Measurements from ENCODE around the gene CRACDL. TPM values are rescaled to one million over a fixed set of nuclear protein-coding genes. Genes with fewer than 3 reads are reported as not detected.

Gene CRACDL
- total RNA-seq, 1 donor, result not detected

- no peak for DNase-seq (ENCODE audit: insufficient read length, low spot score, missing footprints)
- TF ChIP-seq CTCF (IDR thresholded peaks at IDR 0.05; ENCODE audit: extremely low read depth, low read depth, low read length), result no peak
These were observed 114.3 kb downstream of the CRACDL start for GRCh38 chr2:98821629-98822135.

GRCh38 chr2:98819231-98819766, 116.7 kb downstream of the CRACDL start:
- TF ChIP-seq CTCF (IDR thresholded peaks at IDR 0.05; ENCODE audit: extremely low read depth, low read depth, low read length), result no peak
- Histone ChIP-seq H3K79me2 (ENCODE audit: insufficient read depth, low read length) (no peaks in the 10 kb centered on the region), H3K27me3 (ENCODE audit: insufficient read depth, low read length) (peaks cover 26% of the 10 kb centered on the region), H2AFZ (ENCODE audit: low read length) (no peak overlapping the region), H3K9me3 (ENCODE audit: low read depth, low read length) (no peaks in the 10 kb centered on the region), H3K36me3 (ENCODE audit: insufficient read depth, low read length) (no peaks in the 10 kb centered on the region), H4K20me1 (ENCODE audit: insufficient read depth, low read length) (no peaks in the 10 kb centered on the region), H3K27ac (ENCODE audit: low read depth, low read length) (no peak overlapping the region), H3K4me3 (ENCODE audit: insufficient read depth, low read length) (no peak overlapping the region), H3K4me1 (ENCODE audit: insufficient read depth, low read length) (no peaks in the 10 kb centered on the region), H3K4me2 (ENCODE audit: insufficient read depth, low read length) (no peak overlapping the region)
- DNase-seq (ENCODE audit: insufficient read length, low spot score, missing footprints), result no peak

More at GRCh38 chr2:98821629-98822135, 114.3 kb downstream of the CRACDL start:
- H4K20me1 ChIP-seq (ENCODE audit: insufficient read depth, low read length), result no peaks in the 10 kb centered on the region
- no peaks in the 10 kb centered on the region for H3K79me2 ChIP-seq (ENCODE audit: insufficient read depth, low read length)
- H2AFZ ChIP-seq (ENCODE audit: low read length), result no peak overlapping the region
- H3K4me3 ChIP-seq (ENCODE audit: insufficient read depth, low read length), result no peak overlapping the region
- H3K27me3 ChIP-seq (ENCODE audit: insufficient read depth, low read length), result peaks cover 39% of the 10 kb centered on the region
- no peak overlapping the region for H3K27ac ChIP-seq (ENCODE audit: low read depth, low read length)
- H3K4me2 ChIP-seq (ENCODE audit: insufficient read depth, low read length), result no peak overlapping the region
- no peaks in the 10 kb centered on the region for H3K9me3 ChIP-seq (ENCODE audit: low read depth, low read length)
- H3K36me3 ChIP-seq (ENCODE audit: insufficient read depth, low read length), result no peaks in the 10 kb centered on the region
- no peaks in the 10 kb centered on the region for H3K4me1 ChIP-seq (ENCODE audit: insufficient read depth, low read length)

- H3K27me3 ChIP-seq (ENCODE audit: insufficient read depth, low read length), result peaks cover 16% of the 10 kb centered on the region
These were observed 117.9 kb downstream of the CRACDL start for GRCh38 chr2:98818164-98818563.

More at GRCh38 chr2:98818164-98818563, 117.9 kb downstream of the CRACDL start:
- no peak overlapping the region for H2AFZ ChIP-seq (ENCODE audit: low read length)
- no peaks in the 10 kb centered on the region for H3K79me2 ChIP-seq (ENCODE audit: insufficient read depth, low read length)
- TF ChIP-seq CTCF (IDR thresholded peaks at IDR 0.05; ENCODE audit: extremely low read depth, low read depth, low read length), result no peak
- no peak overlapping the region for H3K4me2 ChIP-seq (ENCODE audit: insufficient read depth, low read length)
- no peak overlapping the region for H3K4me3 ChIP-seq (ENCODE audit: insufficient read depth, low read length)
- H3K4me1 ChIP-seq (ENCODE audit: insufficient read depth, low read length), result no peaks in the 10 kb centered on the region
- H3K27ac ChIP-seq (ENCODE audit: low read depth, low read length), result no peak overlapping the region
- no peaks in the 10 kb centered on the region for H4K20me1 ChIP-seq (ENCODE audit: insufficient read depth, low read length)
- H3K9me3 ChIP-seq (ENCODE audit: low read depth, low read length), result no peaks in the 10 kb centered on the region
- DNase-seq (ENCODE audit: insufficient read length, low spot score, missing footprints), result no peak
- H3K36me3 ChIP-seq (ENCODE audit: insufficient read depth, low read length), result no peaks in the 10 kb centered on the region

Data from osteoblast (primary cell).